AG20443 (cell line): ENCODE data around the gene RAB6B.

ENCODE experiments used
- DNase-seq: peaks from one replicate; pipeline ENCODE4 v3.0.0; 2012; ENCODE audit warnings: low spot score, mixed read lengths

RAB6B gene

GRCh38 chr3:133895208-133896001, at the start of gene RAB6B:
Gene RAB6B, minus strand, starts transcription at chr3:133895882. Its CDS starts 416 bp downstream, at chr3:133895466.
- peak; percentile 94 for DNase-seq

GRCh38 chr3:133944641-133945380, 49.1 kb upstream of the RAB6B start:
- DNase-seq, result peak; percentile 28

GRCh38 chr3:133944181-133944580, 48.5 kb upstream of the RAB6B start:
- DNase-seq, result peak; percentile 44

GRCh38 chr3:133943639-133944141, 48.0 kb upstream of the RAB6B start:
- peak; percentile 82 for DNase-seq

GRCh38 chr3:133943031-133943535, 47.4 kb upstream of the RAB6B start:
- DNase-seq, result no peak

- peak; percentile 50 for DNase-seq
Observed at GRCh38 chr3:133941415-133941821, 45.7 kb upstream of the RAB6B start.

GRCh38 chr3:133940536-133940935, 44.9 kb upstream of the RAB6B start:
- DNase-seq, result no peak

GRCh38 chr3:133939463-133939835, 43.8 kb upstream of the RAB6B start:
- no peak for DNase-seq

GRCh38 chr3:133938770-133939462, 43.2 kb upstream of the RAB6B start:
- DNase-seq, result no peak

GRCh38 chr3:133937756-133938601, 42.3 kb upstream of the RAB6B start:
- peak; percentile 88 for DNase-seq

- no peak for DNase-seq
Observed at GRCh38 chr3:133937061-133937686, 41.5 kb upstream of the RAB6B start.

- DNase-seq, result no peak
Observed at GRCh38 chr3:133935843-133936769, 40.4 kb upstream of the RAB6B start.

- DNase-seq, result no peak
Observed at GRCh38 chr3:133934996-133935842, 39.5 kb upstream of the RAB6B start.

GRCh38 chr3:133934073-133934970, 38.6 kb upstream of the RAB6B start:
- DNase-seq, result no peak

GRCh38 chr3:133933097-133934024, 37.7 kb upstream of the RAB6B start:
- DNase-seq, result no peak

- DNase-seq, result no peak
Observed at GRCh38 chr3:133932009-133932408, 36.3 kb upstream of the RAB6B start.

- no peak for DNase-seq
Observed at GRCh38 chr3:133931084-133931483, 35.4 kb upstream of the RAB6B start.
